Measurements from ENCODE around the gene SLC25A39.
"Not testable (repeated sequence)": the region's sequence is repeated elsewhere in the genome, so short reads cannot be mapped to it uniquely, and the experiment has no call there.

DNA sequence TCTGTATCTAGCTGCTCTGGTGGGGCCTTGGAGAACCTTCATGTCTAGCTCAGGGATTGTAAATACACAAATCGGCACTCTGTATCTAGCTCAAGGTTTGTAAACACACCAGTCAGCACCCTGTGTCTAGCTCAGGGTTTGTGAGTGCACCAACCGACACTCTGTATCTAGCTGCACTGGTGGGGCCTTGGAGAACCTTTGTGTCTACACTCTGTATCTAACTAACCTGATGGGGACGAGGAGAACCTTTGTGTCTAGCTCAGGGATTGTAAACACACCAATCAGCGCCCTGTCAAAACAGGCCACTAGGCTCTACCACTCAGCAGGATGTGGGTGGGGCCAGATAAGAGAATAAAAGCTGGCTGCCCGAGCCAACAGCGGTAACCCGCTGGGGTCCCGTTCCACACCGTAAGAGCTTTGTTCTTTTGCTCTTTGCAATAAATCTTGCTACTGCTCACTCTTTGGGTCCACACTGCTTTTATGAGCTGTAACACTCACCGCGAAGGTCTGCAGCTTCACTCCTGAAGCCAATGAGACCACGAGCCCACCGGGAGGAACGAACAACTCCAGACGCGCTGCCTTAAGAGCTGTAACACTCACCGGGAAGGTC is 44.9 kb upstream of the SLC25A39 start:
- TF ChIP-seq, protein P1, sequence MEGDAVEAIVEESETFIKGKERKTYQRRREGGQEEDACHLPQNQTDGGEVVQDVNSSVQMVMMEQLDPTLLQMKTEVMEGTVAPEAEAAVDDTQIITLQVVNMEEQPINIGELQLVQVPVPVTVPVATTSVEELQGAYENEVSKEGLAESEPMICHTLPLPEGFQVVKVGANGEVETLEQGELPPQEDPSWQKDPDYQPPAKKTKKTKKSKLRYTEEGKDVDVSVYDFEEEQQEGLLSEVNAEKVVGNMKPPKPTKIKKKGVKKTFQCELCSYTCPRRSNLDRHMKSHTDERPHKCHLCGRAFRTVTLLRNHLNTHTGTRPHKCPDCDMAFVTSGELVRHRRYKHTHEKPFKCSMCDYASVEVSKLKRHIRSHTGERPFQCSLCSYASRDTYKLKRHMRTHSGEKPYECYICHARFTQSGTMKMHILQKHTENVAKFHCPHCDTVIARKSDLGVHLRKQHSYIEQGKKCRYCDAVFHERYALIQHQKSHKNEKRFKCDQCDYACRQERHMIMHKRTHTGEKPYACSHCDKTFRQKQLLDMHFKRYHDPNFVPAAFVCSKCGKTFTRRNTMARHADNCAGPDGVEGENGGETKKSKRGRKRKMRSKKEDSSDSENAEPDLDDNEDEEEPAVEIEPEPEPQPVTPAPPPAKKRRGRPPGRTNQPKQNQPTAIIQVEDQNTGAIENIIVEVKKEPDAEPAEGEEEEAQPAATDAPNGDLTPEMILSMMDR (IDR thresholded peaks at IDR 0.05) = not testable (repeated sequence)
- TF ChIP-seq POLR2AphosphoS5, POLR2A (IDR thresholded peaks at IDR 0.05): not testable (repeated sequence)
